IMR-90 (cell line): ENCODE results near the gene TRABD2A. TPM values are rescaled to one million over a fixed set of nuclear protein-coding genes. Genes with fewer than 3 reads are reported as not detected.

ENCODE experiments used
- ATAC-seq: fragments of 200-7000 bp; cut with Tn5 transposase; 2 replicates; pipeline ENCODE4 v1.9.1; 2020; ENCODE audit warnings: low read depth, mild to moderate bottlenecking, moderate library complexity
- BruUV-seq: library from RNA; stranded (reverse); fragments of 400-500 nt; replicated peaks from 2 replicates; lab custom pipeline; 2021; lab: Mats Ljungman, UMichigan
- CTCF ChIA-PET: fragments of 300-600 bp; formaldehyde crosslinking; extraction: SDS; loops from one replicate; lab custom pipeline; 2021; ENCODE audit warnings: antibody characterized with exemption; lab: Yijun Ruan, JAX
- POLR2A ChIA-PET: fragments of 300-600 bp; sonication (Branson Sonifier 250); formaldehyde crosslinking; loops from one replicate; lab custom pipeline; 2022; ENCODE audit warnings: antibody characterized with exemption; ENCODE audit not compliant: unreplicated experiment; lab: Charles Lee
- DNase-seq: peaks from one replicate; pipeline ENCODE4 v3.0.0; 2013
- H2AFZ ChIP-seq: replicated peaks from 2 replicates; pipeline ENCODE3; 2013; ENCODE audit warnings: low read length, mild to moderate bottlenecking; ENCODE audit not compliant: poor library complexity
- H2AK5ac ChIP-seq: 2 replicates; pipeline ENCODE4 v1.6.1; 2013; ENCODE audit warnings: low read depth, low read length, inconsistent platforms
- H2AK9ac ChIP-seq: replicated peaks from 2 replicates; pipeline ENCODE3; 2013; ENCODE audit warnings: mild to moderate bottlenecking, low read depth, low read length, moderate library complexity; ENCODE audit not compliant: poor library complexity
- H2BK120ac ChIP-seq: 2 replicates; pipeline ENCODE4 v1.6.1; 2013; ENCODE audit warnings: low read depth, low read length, inconsistent platforms
- H2BK15ac ChIP-seq: 3 replicates; pipeline ENCODE4 v1.6.1; 2013; ENCODE audit warnings: low read depth, low read length, inconsistent platforms
- H2BK20ac ChIP-seq: 2 replicates; pipeline ENCODE4 v1.6.1; 2013; ENCODE audit warnings: low read depth, mild to moderate bottlenecking, inconsistent platforms, low read length, moderate library complexity
- H2BK5ac ChIP-seq: 2 replicates; pipeline ENCODE4 v1.6.1; 2013; ENCODE audit warnings: mild to moderate bottlenecking, low read depth, low read length, inconsistent platforms; ENCODE audit not compliant: poor library complexity, severe bottlenecking
- H3K14ac ChIP-seq: replicated peaks from 2 replicates; pipeline ENCODE4 v1.6.1; 2013; ENCODE audit warnings: low read depth, low read length, inconsistent platforms
- H3K18ac ChIP-seq: 2 replicates; pipeline ENCODE4 v1.6.1; 2013; ENCODE audit warnings: low read depth, low read length, control low read depth
- H3K23ac ChIP-seq: 2 replicates; pipeline ENCODE4 v1.6.1; 2013; ENCODE audit warnings: low read depth, low read length, inconsistent platforms
- H3K27ac ChIP-seq: 2 replicates; pipeline ENCODE4 v1.5.1; 2013; ENCODE audit warnings: mild to moderate bottlenecking, control low read depth, low read length; ENCODE audit not compliant: insufficient read depth
- H3K27me3 ChIP-seq: 2 replicates; pipeline ENCODE4 v1.6.1; 2013; ENCODE audit warnings: low read length; ENCODE audit not compliant: control insufficient read depth, insufficient read depth
- H3K36me3 ChIP-seq: 2 replicates; pipeline ENCODE4 v1.6.1; 2013; ENCODE audit warnings: low read length, mixed read lengths; ENCODE audit not compliant: control insufficient read depth, insufficient read depth
- H3K4ac ChIP-seq: 2 replicates; pipeline ENCODE4 v1.6.1; 2013; ENCODE audit warnings: low read depth, low read length, inconsistent platforms
- H3K4me1 ChIP-seq: 2 replicates; pipeline ENCODE4 v1.6.1; 2013; ENCODE audit warnings: low read length, mixed read lengths; ENCODE audit not compliant: control insufficient read depth, insufficient read depth
- H3K4me2 ChIP-seq: 2 replicates; pipeline ENCODE4 v1.6.1; 2013; ENCODE audit warnings: low read depth, mild to moderate bottlenecking, control low read depth, low read length, moderate library complexity
- H3K4me3 ChIP-seq: 2 replicates; pipeline ENCODE4 v1.5.1; 2013; ENCODE audit warnings: low read depth, mild to moderate bottlenecking, control low read depth, low read length, moderate library complexity; ENCODE audit not compliant: insufficient read depth
- H3K56ac ChIP-seq: 2 replicates; pipeline ENCODE4 v1.6.1; 2013; ENCODE audit warnings: low read length, inconsistent platforms; ENCODE audit not compliant: insufficient read depth; ENCODE audit errors: extremely low read depth
- H3K79me1 ChIP-seq, 2 experiments: 2 replicates each; pipeline ENCODE4 v1.6.1; 2013; ENCODE audit warnings: low read length in 2 of 2, inconsistent platforms in 1 of 2, low read depth in 1 of 2
- H3K9ac ChIP-seq: 2 replicates; pipeline ENCODE4 v1.6.1; 2013; ENCODE audit warnings: low read depth, low read length, control low read depth
- H3K9me1 ChIP-seq: 2 replicates; pipeline ENCODE4 v1.6.1; 2013; ENCODE audit warnings: low read length, inconsistent platforms; ENCODE audit not compliant: insufficient read depth
- H3K9me3 ChIP-seq: 2 replicates; pipeline ENCODE4 v1.6.1; 2013; ENCODE audit warnings: low read length; ENCODE audit not compliant: control insufficient read depth, insufficient read depth
- H4K20me1 ChIP-seq: 2 replicates; pipeline ENCODE4 v1.6.1; 2013; ENCODE audit warnings: low read length, inconsistent platforms; ENCODE audit not compliant: insufficient read depth
- H4K5ac ChIP-seq: 2 replicates; pipeline ENCODE4 v1.6.1; 2013; ENCODE audit warnings: mild to moderate bottlenecking, low read depth, low read length, control low read depth
- H4K8ac ChIP-seq, 2 experiments: 2 replicates each; pipeline ENCODE4 v1.6.1; 2013; ENCODE audit warnings: low read depth in 2 of 2, low read length in 2 of 2, control low read depth in 1 of 2, inconsistent platforms in 1 of 2
- H4K91ac ChIP-seq: 2 replicates; pipeline ENCODE4 v1.6.1; 2013; ENCODE audit warnings: low read depth, low read length, inconsistent platforms; ENCODE audit not compliant: insufficient read depth
- BHLHE40 ChIP-seq: fragments of 150-350 bp; IDR thresholded peaks from 2 replicates; pipeline ENCODE4 v1.6.1; 2016; ENCODE audit warnings: mild to moderate bottlenecking, low read depth, low read length
- CEBPB ChIP-seq: IDR thresholded peaks from 2 replicates; pipeline ENCODE4 v1.6.1; 2012; ENCODE audit warnings: low read depth, low read length, improper control_type of control experiment
- CHD1 ChIP-seq: IDR thresholded peaks from 2 replicates; pipeline ENCODE4 v1.6.1; 2012; ENCODE audit warnings: low read depth, low read length, improper control_type of control experiment
- CTCF ChIP-seq: conservative IDR thresholded peaks from 2 replicates; pipeline ENCODE4 v1.5.1; 2012; ENCODE audit warnings: mild to moderate bottlenecking, low read depth, low read length, improper control_type of control experiment
- ELK1 ChIP-seq: fragments of 150-350 bp; IDR thresholded peaks from 2 replicates; pipeline ENCODE4 v1.6.1; 2016; ENCODE audit warnings: low read depth, mild to moderate bottlenecking, low read length, moderate library complexity, borderline replicate concordance
- FOS ChIP-seq: fragments of 150-350 bp; IDR thresholded peaks from 2 replicates; pipeline ENCODE4 v1.6.1; 2016; ENCODE audit warnings: low read depth, low read length
- MAFK ChIP-seq: IDR thresholded peaks from 2 replicates; pipeline ENCODE4 v1.6.1; 2012; ENCODE audit warnings: low read depth, low read length, improper control_type of control experiment
- MAZ ChIP-seq: IDR thresholded peaks from 2 replicates; pipeline ENCODE4 v1.6.1; 2012; ENCODE audit warnings: low read depth, mild to moderate bottlenecking, low read length, improper control_type of control experiment, moderate library complexity, borderline replicate concordance
- MXI1 ChIP-seq: IDR thresholded peaks from 2 replicates; pipeline ENCODE4 v1.6.1; 2012; ENCODE audit warnings: low read depth, mild to moderate bottlenecking, low read length, moderate library complexity, borderline replicate concordance
- NFE2L2 ChIP-seq: fragments of 150-350 bp; IDR thresholded peaks from 2 replicates; pipeline ENCODE4 v1.6.1; 2016; ENCODE audit warnings: low read depth, mild to moderate bottlenecking, low read length
- POLR2A ChIP-seq: IDR thresholded peaks from 2 replicates; pipeline ENCODE4 v1.6.1; 2012; ENCODE audit warnings: mild to moderate bottlenecking, low read depth, low read length
- RAD21 ChIP-seq: IDR thresholded peaks from 2 replicates; pipeline ENCODE4 v1.6.1; 2012; ENCODE audit warnings: low read length, improper control_type of control experiment
- RCOR1 ChIP-seq: IDR thresholded peaks from 2 replicates; pipeline ENCODE4 v1.6.1; 2012; ENCODE audit warnings: mild to moderate bottlenecking, low read length, improper control_type of control experiment; ENCODE audit not compliant: insufficient replicate concordance
- RFX5 ChIP-seq: IDR thresholded peaks from 2 replicates; pipeline ENCODE4 v1.8.0; 2012; ENCODE audit warnings: low read depth, mild to moderate bottlenecking, low read length, moderate library complexity
- SMC3 ChIP-seq: fragments of 150-350 bp; IDR thresholded peaks from 2 replicates; pipeline ENCODE4 v1.6.1; 2016; ENCODE audit warnings: low read depth, mild to moderate bottlenecking, antibody characterized with exemption, low read length, moderate library complexity
- USF2 ChIP-seq: fragments of 150-350 bp; IDR thresholded peaks from 2 replicates; pipeline ENCODE4 v1.6.1; 2017; ENCODE audit warnings: mild to moderate bottlenecking, antibody characterized with exemption, low read length, low read depth
- WGBS, 2 experiments: methylation state at CpG; one replicate each; pipeline versions ENCODE4 v1.1.5 to v1.1.7; 2013; ENCODE audit warnings: missing lambda C conversion rate in 2 of 2; ENCODE audit not compliant: insufficient read length in 1 of 2; ENCODE audit errors: extremely low coverage in 2 of 2; 5-methylcytosine and 5-hydroxymethylcytosine counted together
- dilution Hi-C: fragments of 300-500 bp; cut with HindIII; formaldehyde crosslinking; loops from one replicate; pipeline ENCODE4 v1.14.3; 2018; ENCODE audit warnings: low sequenced_read_pairs; ENCODE audit not compliant: unreplicated experiment
- in situ Hi-C: fragments of 300-500 bp; cut with MboI; formaldehyde crosslinking; loops from 3 replicates; pipeline ENCODE4 v1.14.3; 2019; ENCODE audit warnings: low sequenced_read_pairs, inconsistent platforms, mixed read lengths
- intact Hi-C: fragments of 100-400 bp; cut with micrococcal nuclease; formaldehyde crosslinking; loops from 2 replicates; pipeline ENCODE4 v1.10.0; 2022
- polyA plus RNA-seq, 3 experiments: library from polyadenylated mRNA; depleted of rRNA; stranded (reverse); fragments of >200 nt; gene quantifications; 2 replicates each; pipeline ENCODE4 v1.2.3, GENCODE V29; 2012; ENCODE audit warnings: low replicate concordance in 1 of 3
- total RNA-seq: library from RNA; depleted of rRNA; stranded (reverse); fragments of >200 nt; gene quantifications from 2 replicates; pipeline ENCODE4 v1.2.3, GENCODE V29; 2012

TRABD2A gene
- total and polyA plus RNA-seq, 2 of the 4 experiments (the other 2 are of a cell fraction), result 17.6 to 20.3 TPM

- H3K4ac ChIP-seq, result no peak overlapping the region; the same call in 1 of the 2 replicates
- no peak overlapping the region for H2AK5ac ChIP-seq
- H4K91ac ChIP-seq, result no peak overlapping the region
- no peak overlapping the region for H3K4me3 ChIP-seq
- no peak overlapping the region for H3K23ac ChIP-seq
- BruUV-seq, result no TSS peak
- DNase-seq (no peak), ATAC-seq (no peak)
- no peak overlapping the region for H3K14ac ChIP-seq
- H2BK120ac ChIP-seq, result no peak overlapping the region
- no peaks in the 10 kb centered on the region for H3K4me1 ChIP-seq
- H4K5ac ChIP-seq, result no peak overlapping the region
- no peak overlapping the region for H4K8ac ChIP-seq
- peaks cover 3% of the 10 kb centered on the region for H3K36me3 ChIP-seq
- no peak overlapping the region for H2AFZ ChIP-seq
- POLR2A ChIA-PET, result no interaction called here
- no peak overlapping the region for H3K18ac ChIP-seq
- no peaks in the 10 kb centered on the region for H3K27me3 ChIP-seq
- no peak overlapping the region for H3K56ac ChIP-seq
- H3K9ac ChIP-seq, result no peak overlapping the region
- no peak overlapping the region for H2BK5ac ChIP-seq
- no peak overlapping the region for H2AK9ac ChIP-seq
- no peaks in the 10 kb centered on the region for H4K20me1 ChIP-seq
- dilution Hi-C loops (no loop called here), intact Hi-C loops (no loop called here), in situ Hi-C loops (no loop called here)
- 89% methylated on average over 5 of the region's 21 CpGs; no CpG with 5 or more reads in 1 of the 2 experiments for WGBS, 2 experiments
- no peak overlapping the region for H3K4me2 ChIP-seq
- no peak overlapping the region for H2BK15ac ChIP-seq
- H3K79me1 ChIP-seq, result no peaks in the 10 kb centered on the region
- H2BK20ac ChIP-seq, result no peak overlapping the region
- H3K27ac ChIP-seq, result no peak overlapping the region
- H3K9me3 ChIP-seq, result no peaks in the 10 kb centered on the region
- TF ChIP-seq MAZ (no peak), RFX5 (no peak), NFE2L2 (no peak), POLR2A (no peak), CEBPB (no peak), ELK1 (no peak), RAD21 (no peak), FOS (no peak), CTCF (no peak), MXI1 (no peak), USF2 (no peak), RCOR1 (no peak), CHD1 (no peak), SMC3 (no peak), BHLHE40 (no peak), MAFK (no peak)
- peaks cover 5% of the 10 kb centered on the region; the same call in 1 of the 2 replicates for H3K9me1 ChIP-seq
- CTCF ChIA-PET, result interaction anchor here (0.6 kb wide), 1 partner anchor 429 kb away, joined by 4 read pairs; no protein-coding TSS in a partner anchor
Observed at GRCh38 chr2:84823788-84824187, 57.1 kb downstream of the TRABD2A start.
